Endometrium (tissue), 2 donors: ENCODE measurements around the gene TBC1D23.
"Not testable (repeated sequence)": the region's sequence is repeated elsewhere in the genome, so short reads cannot be mapped to it uniquely, and the experiment has no call there.

Experiments
- FAIRE-seq: peaks from 2 replicates; lab custom pipeline; 2012; peaks lifted over from hg19 to GRCh38; lab: Jason Lieb, UNC
- donor health status: control.
- donor health status: control.

The TBC1D23 gene

DNA sequence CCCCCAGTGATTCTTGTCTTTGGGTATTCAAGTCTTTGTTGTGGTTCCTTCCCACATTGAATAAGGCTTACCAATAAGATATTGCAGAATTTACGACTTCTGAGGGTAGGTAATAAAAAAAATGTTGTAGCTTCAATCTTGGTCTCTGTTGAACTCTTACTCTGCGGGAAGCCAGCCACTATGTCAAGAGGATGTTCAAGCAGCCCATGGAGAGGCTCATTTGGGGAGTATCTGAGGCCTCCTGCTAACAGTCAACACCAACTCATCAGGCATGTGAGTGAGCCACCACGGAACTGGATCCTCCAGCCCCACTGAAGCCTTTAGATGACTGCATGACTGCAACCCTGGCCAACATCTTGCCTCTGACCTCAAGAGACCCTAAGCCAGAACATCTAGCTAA, 3.2 kb upstream of the TBC1D23 start:
- FAIRE-seq = no peak

DNA sequence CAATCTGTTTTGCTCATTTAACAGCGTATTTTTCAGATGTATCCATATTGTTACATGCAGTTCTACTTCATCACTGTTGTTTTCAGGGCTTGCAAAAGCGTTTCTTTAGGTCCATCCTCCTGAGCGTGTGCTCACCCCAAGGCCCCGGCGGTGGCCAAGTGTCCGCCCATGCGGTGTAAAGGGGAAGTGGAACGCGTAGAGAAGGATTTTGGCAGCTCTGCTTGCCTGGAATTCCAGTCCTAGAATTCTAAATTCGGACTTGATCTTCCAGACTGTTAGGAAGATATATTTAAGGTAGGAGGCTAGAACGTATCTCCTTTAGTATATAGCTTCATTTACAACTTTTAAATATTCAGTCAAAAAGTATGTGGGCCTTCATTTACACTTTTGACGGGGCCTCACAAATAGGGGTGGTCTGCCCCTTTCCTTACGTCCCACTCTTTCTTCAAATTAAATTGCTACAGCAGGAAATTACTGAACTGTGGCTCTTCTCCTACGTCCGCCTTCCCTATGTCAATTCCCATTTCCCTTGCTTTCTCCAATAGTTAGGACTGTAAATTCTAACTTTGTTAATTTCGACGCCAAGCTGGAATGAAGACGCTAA, 609 bp upstream of the TBC1D23 start:
- FAIRE-seq = no peak

DNA sequence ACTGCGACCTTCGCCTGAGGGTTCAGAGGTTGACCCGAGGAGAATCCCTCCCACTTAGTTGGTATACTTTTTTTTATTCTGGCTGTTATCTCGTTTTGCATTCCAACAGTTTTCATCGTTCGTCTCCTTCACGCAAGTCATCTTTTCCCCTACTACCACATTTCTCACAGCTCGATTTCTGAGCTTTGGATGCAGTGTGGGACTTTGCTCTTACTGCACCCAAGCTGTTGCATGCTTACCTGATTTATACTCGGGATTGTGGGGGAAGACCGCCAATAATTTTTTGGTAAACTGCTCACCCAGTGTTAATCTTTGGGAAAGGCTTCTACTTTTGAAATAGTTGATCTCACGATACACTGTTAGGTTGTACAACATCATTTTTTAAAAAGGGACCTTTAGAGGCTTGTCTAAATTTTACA, 702 bp downstream of the TBC1D23 start:
- FAIRE-seq = no peak

DNA sequence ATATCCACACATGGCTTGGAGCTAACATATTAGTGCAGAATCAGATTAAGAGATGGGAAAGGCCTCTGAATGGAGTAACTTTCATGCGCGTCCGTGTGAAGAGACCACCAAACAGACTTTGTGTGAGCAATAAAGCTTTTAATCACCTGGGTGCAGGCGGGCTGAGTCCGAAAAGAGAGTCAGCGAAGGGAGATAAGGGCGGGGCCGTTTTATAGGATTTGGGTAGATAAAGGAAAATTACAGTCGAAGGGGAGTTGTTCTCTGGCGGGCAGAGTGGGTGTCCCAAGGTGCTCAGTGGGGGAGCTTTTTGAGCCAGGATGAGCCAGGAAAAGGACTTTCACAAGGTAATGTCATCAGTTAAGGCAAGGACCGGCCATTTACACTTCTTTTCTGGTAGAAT, 2.1 kb downstream of the TBC1D23 start:
- FAIRE-seq = not testable (repeated sequence)

DNA sequence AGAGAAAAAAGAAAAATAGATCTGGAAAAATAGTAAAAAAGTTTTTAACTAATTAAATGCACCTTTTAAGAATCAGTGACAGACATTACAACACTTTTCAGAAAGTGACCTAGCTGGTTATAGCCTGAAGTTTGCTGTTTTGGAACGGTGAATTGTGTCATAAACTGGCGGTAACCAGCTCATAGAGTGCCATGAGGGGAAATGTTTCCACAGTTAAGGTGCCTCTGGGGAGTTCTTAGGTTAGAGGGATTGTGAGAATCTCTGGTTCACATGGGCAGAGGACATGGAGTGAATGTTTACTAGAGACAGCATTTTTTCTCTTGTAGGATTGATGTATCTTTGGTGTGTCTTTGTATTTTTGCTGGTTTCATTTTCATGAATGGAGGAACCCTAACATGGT, 2.8 kb downstream of the TBC1D23 start:
- FAIRE-seq = no peak

DNA sequence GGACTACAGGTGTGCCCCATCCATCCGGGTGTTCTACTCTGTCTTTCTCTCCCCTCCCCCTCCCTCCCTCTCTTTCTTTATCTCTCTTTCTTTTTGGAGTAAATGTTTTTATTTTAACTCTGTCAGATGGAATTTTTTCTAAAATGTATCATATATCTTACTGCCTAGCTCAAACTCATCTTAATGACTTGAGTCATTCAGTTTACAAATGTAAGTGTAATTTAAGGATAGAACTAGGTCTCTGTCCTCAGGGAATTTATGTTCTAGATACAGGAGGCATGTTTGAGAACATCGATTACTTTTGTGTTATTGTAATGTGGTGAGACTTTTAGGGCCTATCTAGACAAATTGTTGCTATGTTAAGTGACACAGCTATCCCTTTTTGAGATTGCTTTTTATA, 3.5 kb downstream of the TBC1D23 start:
- no peak for FAIRE-seq

DNA sequence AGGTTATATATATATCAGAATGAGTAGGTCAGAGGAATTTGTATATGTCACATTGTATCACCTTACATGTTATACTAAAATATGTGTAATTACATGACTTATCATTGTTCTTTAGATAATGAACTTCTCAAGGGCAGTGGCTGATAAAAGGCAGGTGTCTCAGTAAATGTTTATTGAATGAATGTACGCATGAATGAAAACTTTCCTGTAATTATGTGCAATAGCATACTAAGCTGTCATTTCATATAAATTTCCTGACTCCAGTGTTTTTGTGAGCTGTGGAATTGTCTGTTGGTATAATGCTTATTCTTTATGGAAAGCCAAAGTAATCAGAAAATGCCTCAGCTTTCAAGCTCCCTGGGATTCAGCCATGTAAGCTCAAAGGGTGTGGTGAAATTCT, 4.2 kb downstream of the TBC1D23 start:
- no peak for FAIRE-seq

DNA sequence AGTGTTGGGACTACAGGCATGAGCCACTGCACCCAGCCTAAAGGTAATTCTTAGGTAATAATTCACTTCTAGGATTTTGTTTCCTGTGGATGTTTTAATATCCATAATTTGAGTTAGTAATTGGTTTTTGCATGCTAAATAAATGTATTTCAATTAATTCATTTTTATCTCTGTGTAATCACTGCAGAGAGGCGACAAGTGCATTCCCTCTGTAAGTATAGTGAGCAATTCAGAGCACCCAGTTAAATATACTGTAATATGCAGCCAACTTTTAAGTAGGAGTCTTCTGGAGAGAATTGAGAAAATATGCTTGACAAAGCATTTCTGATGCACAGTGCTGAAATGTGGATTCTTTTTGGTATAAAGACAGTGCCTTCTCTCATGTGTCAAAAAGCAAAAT, 5.7 kb downstream of the TBC1D23 start:
- no peak for FAIRE-seq

DNA sequence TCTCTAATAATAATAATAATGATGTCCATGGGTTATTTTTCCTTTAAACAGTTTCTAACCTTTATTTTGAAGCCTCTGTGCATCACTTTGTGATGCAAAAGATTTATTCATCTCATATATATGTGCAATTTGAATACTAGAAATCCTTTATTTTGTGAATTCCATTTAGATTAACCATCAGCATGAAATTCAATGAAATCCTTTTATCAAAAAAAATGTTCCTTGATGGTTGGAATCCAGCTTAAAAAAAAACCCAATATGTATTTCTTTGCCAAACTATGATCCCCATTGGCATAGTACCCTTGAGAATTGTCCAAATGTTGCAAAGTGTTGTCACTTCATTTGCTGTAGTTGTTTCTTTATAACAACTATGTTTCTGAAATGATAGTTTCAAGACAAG, 7.4 kb downstream of the TBC1D23 start:
- FAIRE-seq = no peak

DNA sequence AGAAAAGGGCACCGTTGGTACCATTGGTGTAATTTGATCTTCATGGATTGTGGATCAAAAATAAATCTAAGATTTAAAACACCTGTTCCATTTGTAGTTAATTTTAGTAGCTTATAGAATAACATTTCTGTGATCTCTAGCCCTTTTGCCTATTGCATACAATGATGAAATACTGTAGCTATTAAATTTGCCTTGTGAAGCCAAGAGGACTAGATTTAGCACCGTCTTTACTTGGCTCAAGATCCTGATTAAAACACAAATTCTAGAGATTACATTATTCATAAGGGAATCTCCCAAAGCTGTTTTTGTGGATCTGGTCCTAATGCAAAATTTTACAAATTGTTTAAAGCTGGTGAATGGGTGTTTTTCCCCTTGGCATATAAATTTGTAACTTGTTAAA, 8.2 kb downstream of the TBC1D23 start:
- FAIRE-seq = no peak

DNA sequence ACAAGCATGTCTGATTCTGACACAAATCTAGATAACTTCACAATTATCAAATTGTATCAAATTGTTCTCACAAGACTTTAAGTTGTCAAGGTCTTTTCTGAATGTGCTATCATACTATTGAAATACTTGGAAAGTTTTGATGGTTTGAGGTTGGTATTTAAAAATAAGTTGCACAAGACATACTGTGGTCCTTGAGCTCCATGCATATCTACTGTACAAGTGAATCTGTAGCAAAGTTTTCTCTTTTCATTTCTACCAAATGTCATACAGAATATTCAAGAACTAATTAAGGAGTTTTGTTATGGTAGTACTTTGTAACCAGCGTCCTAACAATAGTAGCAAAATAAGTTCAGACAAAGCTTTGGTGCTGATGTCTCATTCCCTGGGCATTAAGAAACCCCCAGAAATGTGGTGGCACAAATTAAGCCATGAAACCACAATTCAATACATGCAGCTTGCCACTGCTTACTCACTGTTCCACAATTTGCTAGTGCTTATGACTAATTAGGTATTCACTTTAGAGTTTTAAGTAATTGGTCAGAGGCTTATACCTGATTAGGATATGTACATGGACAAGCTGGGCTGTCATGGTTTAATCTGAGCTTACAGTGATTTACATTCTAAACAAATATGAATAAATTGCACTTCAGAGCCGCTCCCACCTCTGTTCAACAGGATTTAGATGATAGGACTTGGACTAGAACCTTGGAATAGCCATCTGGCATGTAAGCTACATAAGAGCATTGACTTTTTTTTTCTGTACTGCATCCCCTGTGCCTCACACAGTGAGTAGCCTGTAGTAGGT, 8.8 kb downstream of the TBC1D23 start:
- FAIRE-seq = no peak

DNA sequence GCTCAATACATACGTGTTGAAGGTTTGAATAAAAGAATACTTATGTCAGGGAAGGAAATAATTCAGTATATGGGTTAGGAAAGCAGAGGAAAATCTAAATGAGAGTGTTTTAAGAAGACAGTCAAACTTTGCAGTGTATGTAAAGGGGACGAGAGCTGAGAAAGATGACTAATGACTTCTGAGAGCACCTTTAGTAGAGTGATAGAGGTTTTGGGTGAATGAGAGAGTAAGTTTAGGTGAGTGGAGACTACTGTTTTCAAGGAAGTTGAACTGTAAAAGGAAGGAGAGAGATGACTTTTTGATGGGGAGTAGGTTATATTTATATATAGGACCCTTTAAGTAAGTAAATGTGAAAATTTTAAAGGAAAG, 9.4 kb downstream of the TBC1D23 start:
- no peak for FAIRE-seq

DNA sequence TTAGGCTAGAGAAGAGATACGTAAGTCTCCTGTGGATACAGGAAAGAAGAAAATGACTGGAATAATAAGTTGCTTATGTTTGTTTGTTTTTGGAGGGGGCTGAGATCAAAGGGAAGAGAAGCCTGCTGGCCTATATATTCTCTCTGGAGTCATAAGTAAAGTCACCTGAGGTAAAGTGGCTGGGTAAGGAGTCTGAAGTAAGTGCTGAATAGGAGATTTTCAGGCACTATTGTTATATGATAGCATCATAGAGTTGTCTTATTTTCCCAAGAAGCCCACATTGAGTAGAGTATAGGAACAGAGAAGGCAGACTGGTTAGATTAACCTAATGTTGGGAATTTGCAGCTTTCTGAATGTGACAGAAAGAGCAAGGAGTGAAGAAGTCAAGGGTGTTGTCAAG, 10.7 kb downstream of the TBC1D23 start:
- FAIRE-seq = no peak

DNA sequence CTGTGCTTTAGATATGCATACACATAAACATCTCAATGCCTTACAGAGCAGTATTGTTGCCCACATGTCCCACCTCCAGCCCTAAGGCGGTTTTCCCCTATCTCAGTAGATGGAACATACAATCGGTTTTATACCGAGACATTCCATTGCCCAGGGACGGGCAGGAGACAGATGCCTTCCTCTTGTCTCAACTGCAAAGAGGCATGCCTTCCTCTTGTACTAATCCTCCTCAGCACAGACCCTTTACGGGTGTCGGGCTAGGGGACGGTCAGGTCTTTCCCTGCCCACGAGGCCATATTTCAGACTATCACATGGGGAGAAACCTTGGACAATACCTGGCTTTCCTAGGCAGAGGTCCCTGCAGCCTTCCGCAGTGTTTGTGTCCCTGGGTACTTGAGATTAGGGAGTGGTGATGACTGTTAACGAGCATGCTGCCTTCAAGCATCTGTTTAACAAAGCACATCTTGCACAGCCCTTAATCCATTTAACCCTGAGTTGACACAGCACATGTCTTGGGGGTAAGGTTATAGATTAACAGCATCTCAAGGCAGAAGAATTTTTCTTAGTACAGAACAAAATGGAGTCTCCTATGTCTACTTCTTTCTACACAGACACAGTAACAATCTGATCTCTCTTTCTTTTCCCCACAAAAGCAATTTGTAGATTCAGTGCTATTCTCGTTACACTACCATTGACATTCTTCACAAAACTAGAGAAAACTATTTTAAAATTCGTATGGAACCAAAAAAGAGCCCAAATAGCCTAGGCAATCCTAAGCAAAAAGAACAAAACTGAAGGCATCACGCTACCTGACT, 12.2 kb downstream of the TBC1D23 start:
- FAIRE-seq = not testable (repeated sequence)

DNA sequence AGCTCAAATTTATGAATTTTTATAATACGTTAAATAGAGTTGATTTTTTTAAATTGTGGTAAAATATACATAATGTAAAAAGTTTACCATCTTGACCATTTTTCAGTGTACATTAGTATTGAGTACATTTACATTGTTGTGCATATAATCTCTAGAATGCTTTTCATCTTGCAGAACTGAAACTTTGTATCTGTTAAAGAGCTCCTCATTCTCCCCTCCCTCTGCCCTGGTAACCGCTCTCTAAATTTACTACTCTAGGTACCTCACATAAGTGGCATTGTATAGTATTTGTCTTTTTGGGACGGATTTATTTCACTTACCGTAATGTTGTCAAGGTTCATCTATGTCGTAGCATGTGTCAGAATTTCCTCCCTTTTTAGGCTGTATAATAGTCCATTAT, 13.6 kb downstream of the TBC1D23 start:
- FAIRE-seq = no peak

DNA sequence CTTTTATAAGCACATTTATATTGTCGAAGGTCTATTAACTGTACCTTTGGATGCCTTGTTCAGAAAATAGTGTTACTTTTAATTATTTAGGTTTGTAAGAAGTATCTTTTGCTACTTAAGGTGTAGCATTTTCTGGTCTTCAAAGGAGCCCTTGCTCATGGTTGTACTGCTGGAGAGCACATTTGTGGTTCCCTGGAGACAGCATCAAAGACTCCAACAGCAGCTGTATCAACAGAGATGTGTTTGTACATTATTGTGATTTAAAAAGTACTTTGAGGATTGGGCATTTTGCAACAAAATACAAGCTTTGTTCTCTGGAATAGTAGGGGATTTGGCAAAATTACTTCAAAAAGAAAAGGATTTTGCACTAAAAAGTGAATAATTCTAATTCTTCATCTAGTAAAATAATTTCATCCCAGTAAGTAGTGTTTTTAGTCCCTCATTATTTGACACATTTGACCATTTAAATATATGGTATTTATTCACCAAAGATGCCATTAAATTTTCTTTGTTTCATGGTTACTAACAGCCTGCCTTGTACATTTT, 16.5 kb downstream of the TBC1D23 start:
- FAIRE-seq = no peak

DNA sequence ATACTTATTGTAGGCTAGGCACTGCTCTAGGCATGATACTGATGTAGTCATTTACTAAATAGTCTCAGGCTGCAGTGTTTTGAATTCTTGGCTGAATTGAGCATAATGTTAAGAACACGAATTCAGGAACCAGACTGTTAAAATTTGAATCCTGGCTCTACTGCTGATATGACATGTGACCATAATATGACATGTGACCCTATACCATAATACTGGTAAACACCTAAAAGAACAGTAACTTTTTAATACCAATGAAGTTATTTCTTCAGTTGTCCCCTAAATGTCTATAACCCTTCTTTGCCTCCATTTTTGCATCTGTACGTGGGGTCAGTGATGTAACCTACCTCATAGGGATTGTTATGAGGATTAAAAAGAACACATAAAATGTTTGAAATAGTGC, 18.1 kb downstream of the TBC1D23 start:
- FAIRE-seq = no peak

DNA sequence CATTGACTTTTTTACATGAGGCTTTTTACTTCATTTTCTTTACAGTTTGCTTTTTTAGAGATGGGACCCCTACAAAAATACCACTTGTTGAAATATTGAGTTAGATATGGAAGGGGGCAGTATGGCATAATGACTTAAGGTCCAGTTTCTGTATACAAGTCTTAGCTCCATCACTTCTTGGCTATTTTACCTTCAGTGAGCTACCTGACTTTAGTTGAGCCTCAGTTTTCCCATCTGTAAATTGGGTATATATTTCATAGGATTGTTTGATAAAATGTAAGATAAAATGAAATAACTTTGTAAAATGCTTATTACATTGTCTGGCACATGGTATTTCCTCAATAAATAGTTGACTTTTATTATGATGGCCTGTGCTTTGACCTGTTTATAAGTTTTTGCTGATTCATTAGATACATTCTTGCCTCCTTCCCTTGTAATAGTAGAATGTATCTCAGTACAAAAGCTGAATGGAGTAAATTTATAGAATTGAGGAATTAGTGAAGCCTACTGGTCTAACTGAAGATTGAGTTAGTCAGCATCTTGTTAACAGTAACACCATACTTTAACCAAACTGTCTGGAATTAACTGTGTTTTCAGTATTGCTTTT, 27.6 kb downstream of the TBC1D23 start:
- FAIRE-seq = no peak

DNA sequence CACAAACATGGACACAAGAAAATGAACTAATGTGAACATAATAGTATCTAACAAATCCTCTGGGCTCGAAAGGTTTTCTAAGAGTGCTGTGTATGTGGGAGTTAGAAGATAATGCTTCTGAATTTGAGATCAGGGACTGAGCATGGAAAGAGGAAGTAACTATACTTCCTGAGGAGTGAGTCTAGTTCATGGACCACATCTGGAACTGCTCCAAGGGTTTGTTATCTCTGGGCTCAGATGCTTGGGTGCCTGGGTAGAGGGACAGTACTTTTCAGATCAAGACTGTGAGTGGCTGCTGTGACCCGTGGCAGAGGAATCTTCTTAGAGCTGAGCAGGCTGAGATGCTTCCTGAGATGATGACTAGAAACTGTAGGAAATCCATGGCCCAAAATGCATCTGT, 28.5 kb downstream of the TBC1D23 start:
- no peak for FAIRE-seq

DNA sequence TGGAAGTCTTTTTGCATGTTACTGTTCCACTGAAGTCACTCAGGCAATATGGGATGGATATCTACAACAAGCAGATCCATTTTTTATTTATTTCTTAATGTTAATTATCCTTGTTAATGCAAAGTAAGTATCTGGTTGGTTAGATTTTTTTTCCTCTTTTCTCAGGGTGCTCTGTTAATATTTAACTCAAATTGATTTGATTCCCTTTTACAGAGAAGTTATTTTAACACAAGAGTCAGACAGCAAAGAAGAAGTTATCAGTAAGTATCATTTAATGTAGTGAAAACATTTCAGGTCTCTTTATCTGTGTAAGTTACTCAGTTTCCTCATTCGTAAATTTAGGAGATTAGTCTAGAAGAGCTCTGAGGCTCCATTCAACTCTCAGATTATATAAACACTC, 34.3 kb downstream of the TBC1D23 start:
- FAIRE-seq = no peak

DNA sequence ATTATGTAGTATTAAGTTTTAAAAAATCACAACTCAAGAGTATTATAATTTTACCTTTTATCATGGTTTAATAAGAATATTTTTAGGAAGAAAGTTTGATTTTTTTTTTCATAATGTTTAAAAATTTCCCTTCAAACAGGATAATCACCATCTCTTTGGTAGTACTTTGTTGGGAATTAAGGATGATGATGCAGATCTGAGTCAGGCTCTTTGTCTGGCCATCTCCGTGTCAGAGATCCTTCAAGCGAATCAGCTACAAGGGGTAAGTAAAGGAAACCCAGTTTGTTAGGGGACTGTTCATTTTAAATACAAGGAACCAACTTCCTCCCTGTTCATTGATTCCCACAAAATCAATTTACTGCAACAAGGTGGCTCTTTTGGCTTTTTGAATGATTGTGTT, 37.0 kb downstream of the TBC1D23 start:
- FAIRE-seq = no peak

DNA sequence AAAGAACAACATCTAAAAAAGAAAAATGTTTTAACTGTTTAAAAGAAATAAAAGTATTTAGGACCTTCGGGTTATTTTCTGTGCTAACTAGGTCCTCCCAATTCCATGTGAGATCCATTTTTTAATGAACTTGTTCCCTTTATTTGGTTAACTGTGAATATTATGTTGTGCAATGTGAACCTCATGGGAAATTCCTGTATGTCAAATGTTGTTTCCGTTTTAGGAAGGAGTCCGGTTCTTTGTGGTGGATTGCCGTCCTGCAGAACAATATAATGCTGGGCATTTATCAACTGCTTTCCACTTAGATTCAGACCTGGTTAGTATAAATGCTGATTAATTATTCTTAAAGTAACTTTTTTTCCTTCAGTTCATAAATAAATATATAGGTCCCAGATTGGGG, 38.2 kb downstream of the TBC1D23 start:
- no peak for FAIRE-seq

DNA sequence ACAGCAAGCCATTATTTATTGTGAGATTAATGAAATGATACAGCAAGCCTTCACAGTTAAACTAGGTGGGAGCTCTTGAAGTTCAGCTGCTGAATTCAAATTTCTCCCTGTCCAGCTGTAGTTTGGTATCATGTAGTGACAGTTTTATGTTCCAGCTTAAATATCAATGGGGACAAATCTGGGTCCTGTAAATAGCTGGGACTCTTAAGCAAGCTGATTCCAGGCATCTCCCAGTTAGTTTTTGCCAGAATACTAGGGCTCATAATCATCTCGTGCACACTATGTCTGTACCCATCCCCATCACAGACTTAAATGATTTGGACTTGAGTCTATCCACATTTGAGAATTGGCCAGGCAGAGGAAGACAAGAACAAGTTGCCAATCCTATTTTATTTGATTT, 45.9 kb downstream of the TBC1D23 start:
- FAIRE-seq = no peak
